ENCODE measurements around the gene SDF4.

Gene SDF4

GRCh38 chr1:1220197-1220596 lies 11.6 kb downstream of the SDF4 start:
- Histone ChIP-seq H3K36me3 (ENCODE audit: insufficient read depth, low read length) (peaks cover 88% of the 10 kb centered on the region), H2AFZ (ENCODE audit: low read depth, low read length) (no peak overlapping the region), H3K79me2 (ENCODE audit: insufficient read depth, low read length) (peaks cover 12% of the 10 kb centered on the region), H3K27ac (ENCODE audit: low read length) (no peak overlapping the region), H3K4me2 (ENCODE audit: insufficient read depth, low read length) (no peak overlapping the region), H3K4me3 (ENCODE audit: low read depth in 1 of 2, low read length in 2 of 2) (no peak overlapping the region), H3K27me3 (ENCODE audit: insufficient read depth, low read length, poor library complexity) (no peaks in the 10 kb centered on the region), H3K9ac (ENCODE audit: low read depth, low read length) (no peak overlapping the region), H3K9me3 (ENCODE audit: insufficient read depth, low read length, severe bottlenecking) (no peaks in the 10 kb centered on the region), H4K20me1 (ENCODE audit: insufficient read depth, low read length) (peaks cover 60% of the 10 kb centered on the region), H3K4me1 (ENCODE audit: insufficient read depth, low read length) (no peaks in the 10 kb centered on the region)
- TF ChIP-seq EZH2 (IDR thresholded peaks at IDR 0.05; ENCODE audit: borderline replicate concordance, low read depth, low read length, severe bottlenecking) = no peak
- TF ChIP-seq, protein P1, sequence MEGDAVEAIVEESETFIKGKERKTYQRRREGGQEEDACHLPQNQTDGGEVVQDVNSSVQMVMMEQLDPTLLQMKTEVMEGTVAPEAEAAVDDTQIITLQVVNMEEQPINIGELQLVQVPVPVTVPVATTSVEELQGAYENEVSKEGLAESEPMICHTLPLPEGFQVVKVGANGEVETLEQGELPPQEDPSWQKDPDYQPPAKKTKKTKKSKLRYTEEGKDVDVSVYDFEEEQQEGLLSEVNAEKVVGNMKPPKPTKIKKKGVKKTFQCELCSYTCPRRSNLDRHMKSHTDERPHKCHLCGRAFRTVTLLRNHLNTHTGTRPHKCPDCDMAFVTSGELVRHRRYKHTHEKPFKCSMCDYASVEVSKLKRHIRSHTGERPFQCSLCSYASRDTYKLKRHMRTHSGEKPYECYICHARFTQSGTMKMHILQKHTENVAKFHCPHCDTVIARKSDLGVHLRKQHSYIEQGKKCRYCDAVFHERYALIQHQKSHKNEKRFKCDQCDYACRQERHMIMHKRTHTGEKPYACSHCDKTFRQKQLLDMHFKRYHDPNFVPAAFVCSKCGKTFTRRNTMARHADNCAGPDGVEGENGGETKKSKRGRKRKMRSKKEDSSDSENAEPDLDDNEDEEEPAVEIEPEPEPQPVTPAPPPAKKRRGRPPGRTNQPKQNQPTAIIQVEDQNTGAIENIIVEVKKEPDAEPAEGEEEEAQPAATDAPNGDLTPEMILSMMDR (IDR thresholded peaks at IDR 0.05; ENCODE audit: borderline replicate concordance, extremely low read depth, low read length, poor library complexity, severe bottlenecking) = no peak
- no peak for ATAC-seq (ENCODE audit: insufficient read depth, low read depth)
- no peak for DNase-seq

DNA sequence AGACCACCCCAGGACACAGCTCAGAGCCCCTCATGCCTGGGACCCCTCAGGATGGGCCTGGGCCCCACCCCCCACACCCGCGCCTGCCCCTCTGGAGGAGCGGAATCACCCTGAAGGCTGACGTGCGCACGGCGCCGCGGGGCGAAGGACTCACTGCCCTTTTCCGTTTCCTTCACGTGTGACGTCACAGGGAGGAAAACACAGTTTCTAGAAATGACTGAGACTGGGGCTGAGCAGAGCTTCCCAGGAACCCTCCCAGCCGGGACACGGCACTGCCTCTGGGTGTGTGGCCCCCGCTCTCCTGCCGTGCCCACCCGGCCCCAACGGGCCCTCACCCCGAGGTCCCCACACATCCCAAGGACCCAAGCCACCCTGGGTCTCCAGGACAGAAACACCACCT lies 12.5 kb downstream of the SDF4 start:
- Histone ChIP-seq H3K27me3 (ENCODE audit: insufficient read depth, low read length, poor library complexity) (no peaks in the 10 kb centered on the region), H3K4me1 (ENCODE audit: insufficient read depth, low read length) (no peaks in the 10 kb centered on the region), H3K4me3 (ENCODE audit: low read depth in 1 of 2, low read length in 2 of 2) (no peak overlapping the region), H3K27ac (ENCODE audit: low read length) (no peak overlapping the region), H3K36me3 (ENCODE audit: insufficient read depth, low read length) (peaks cover 81% of the 10 kb centered on the region), H2AFZ (ENCODE audit: low read depth, low read length) (no peak overlapping the region), H3K9me3 (ENCODE audit: insufficient read depth, low read length, severe bottlenecking) (no peaks in the 10 kb centered on the region), H3K4me2 (ENCODE audit: insufficient read depth, low read length) (no peak overlapping the region), H3K79me2 (ENCODE audit: insufficient read depth, low read length) (peaks cover 6% of the 10 kb centered on the region; the same call in 1 of the 2 replicates), H4K20me1 (ENCODE audit: insufficient read depth, low read length) (peaks cover 57% of the 10 kb centered on the region), H3K9ac (ENCODE audit: low read depth, low read length) (no peak overlapping the region)
- ATAC-seq (ENCODE audit: insufficient read depth, low read depth) = no peak
- no peak for DNase-seq
- TF ChIP-seq, protein P1 (IDR thresholded peaks at IDR 0.05; ENCODE audit: borderline replicate concordance, extremely low read depth, low read length, poor library complexity, severe bottlenecking) = no peak

DNA sequence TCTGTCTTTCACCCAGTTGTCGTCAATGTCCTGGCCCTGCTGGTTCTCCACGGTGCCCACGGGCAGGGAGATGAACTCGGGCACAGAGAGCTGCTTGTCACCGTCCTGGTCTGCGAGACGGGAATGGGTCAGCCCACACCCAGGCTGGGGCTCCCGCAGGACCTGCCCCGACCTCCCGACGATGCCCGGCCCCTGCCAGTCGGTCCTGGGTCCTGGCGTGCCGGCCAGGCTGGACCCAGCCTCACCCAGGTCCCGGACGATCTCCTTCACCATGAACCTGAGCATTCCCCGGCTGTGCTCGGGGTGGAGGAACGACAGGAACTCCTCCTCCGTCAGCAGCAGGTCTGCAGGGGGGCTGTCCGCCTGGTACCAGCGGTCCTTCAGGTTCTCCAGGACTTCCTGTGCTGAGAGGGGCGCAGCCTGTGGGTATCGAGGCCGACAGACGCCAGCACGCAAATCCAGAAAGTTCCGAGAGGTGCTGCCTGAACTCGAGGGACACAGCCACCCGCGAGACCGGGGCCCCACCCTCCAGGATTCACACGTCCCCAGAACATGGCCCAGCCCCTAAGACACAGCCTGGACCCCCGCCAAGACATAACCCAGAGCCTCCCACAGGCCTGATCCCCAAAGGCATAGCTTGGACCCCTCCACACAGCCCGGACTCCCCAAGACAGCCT lies 13.1 kb downstream of the SDF4 start:
- Histone ChIP-seq H3K27me3 (ENCODE audit: insufficient read depth, low read length, poor library complexity) (no peaks in the 10 kb centered on the region), H3K9me3 (ENCODE audit: insufficient read depth, low read length, severe bottlenecking) (no peaks in the 10 kb centered on the region), H3K4me3 (ENCODE audit: low read depth in 1 of 2, low read length in 2 of 2) (no peak overlapping the region), H3K9ac (ENCODE audit: low read depth, low read length) (no peak overlapping the region), H3K36me3 (ENCODE audit: insufficient read depth, low read length) (peaks cover 75% of the 10 kb centered on the region), H3K4me2 (ENCODE audit: insufficient read depth, low read length) (no peak overlapping the region), H3K79me2 (ENCODE audit: insufficient read depth, low read length) (peaks cover 6% of the 10 kb centered on the region; the same call in 1 of the 2 replicates), H4K20me1 (ENCODE audit: insufficient read depth, low read length) (peaks cover 56% of the 10 kb centered on the region), H2AFZ (ENCODE audit: low read depth, low read length) (no peak overlapping the region), H3K27ac (ENCODE audit: low read length) (no peak overlapping the region), H3K4me1 (ENCODE audit: insufficient read depth, low read length) (no peaks in the 10 kb centered on the region)
- ATAC-seq (ENCODE audit: insufficient read depth, low read depth) = no peak
- no peak for DNase-seq
- TF ChIP-seq, protein P1 (IDR thresholded peaks at IDR 0.05; ENCODE audit: borderline replicate concordance, extremely low read depth, low read length, poor library complexity, severe bottlenecking) = no peak
- TF ChIP-seq EZH2 (IDR thresholded peaks at IDR 0.05; ENCODE audit: borderline replicate concordance, low read depth, low read length, severe bottlenecking) = no peak

Data from DND-41 (cell line).